Left kidney (tissue), 2 donors: ENCODE measurements around the gene MORN5. TPM values are rescaled to one million over a fixed set of nuclear protein-coding genes. Genes with fewer than 3 reads are reported as not detected.

Experiments
- DNase-seq: peaks from one replicate; pipeline ENCODE4 v3.0.0-alpha.2; 2013
- polyA plus RNA-seq: library from polyadenylated mRNA; unstranded; fragments of 120-200 nt; gene quantifications from one replicate; pipeline ENCODE4 v1.2.1, GENCODE V29; 2013; ENCODE audit not compliant: insufficient read length

The MORN5 gene
- polyA plus RNA-seq, 1 donor, result 1.9 TPM

- no peak for DNase-seq
Measured at GRCh38 chr9:122216138-122216797, 56.6 kb downstream of the MORN5 start.

GRCh38 chr9:122216798-122217418, 57.2 kb downstream of the MORN5 start:
- no peak for DNase-seq

DNA sequence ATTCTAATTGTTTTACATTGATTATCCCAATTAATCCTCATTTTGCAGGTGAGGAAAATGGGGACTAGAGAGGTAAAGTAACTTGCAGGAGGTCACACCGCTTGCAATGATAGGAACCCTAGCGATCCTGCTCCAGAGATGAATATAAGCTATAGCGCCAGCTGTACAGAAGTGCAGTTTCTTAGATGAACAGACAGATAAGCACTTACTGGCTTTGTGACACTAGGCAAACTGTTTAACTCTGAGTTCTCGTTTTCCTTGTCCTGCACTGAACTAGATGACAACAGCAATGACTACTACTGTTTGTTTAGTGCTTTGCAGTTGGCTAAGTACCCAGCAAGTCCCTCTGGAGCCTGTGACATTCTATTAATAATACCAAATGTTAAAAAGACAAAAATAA, 57.9 kb downstream of the MORN5 start:
- no peak for DNase-seq

DNA sequence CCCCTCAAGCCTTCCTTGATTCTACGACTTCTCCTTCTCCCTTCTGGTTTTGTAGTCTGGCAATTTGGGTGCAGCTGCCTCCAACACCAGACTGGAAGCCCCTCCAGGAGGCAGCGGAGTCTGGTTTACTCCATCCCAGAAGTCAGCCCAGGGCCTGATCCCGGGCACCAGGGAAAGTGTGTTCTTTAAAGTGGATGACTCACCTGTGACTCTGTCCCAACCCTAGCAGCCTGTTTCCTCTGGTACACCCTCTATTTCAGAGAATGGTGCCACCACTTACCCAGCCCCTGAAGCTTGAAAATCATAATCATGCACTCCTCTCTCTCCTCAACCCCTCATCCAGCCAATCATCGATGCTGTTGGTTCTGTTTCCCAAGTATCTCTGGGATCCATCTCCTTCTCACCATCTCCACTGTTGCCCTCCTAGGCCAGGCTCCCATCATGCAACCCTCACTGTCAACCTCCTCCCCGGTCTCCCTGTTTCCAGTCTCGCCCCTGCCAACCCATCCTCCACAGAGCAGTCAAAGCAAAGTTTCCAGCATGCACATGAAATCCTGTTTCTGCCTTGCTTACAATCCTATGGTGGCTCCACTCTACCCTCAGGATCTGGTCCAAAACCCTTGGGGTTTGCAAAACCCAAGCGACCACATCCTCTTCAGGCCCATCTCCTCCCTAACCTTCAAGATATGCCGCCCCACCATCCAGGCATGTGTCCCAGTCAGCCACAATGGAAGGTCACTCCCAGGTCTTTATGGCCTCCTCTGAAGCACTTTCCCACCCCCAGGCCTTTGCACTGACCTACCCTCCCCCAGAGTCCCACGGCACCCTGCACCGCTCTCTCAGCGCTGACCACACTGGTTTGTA, 58.6 kb downstream of the MORN5 start:
- no peak for DNase-seq

- DNase-seq, result no peak
Measured at GRCh38 chr9:122218935-122219855, 59.5 kb downstream of the MORN5 start.

- no peak for DNase-seq
Measured at GRCh38 chr9:122219856-122220672, 60.4 kb downstream of the MORN5 start.

GRCh38 chr9:122220673-122221182, 61.0 kb downstream of the MORN5 start:
- no peak for DNase-seq

DNA sequence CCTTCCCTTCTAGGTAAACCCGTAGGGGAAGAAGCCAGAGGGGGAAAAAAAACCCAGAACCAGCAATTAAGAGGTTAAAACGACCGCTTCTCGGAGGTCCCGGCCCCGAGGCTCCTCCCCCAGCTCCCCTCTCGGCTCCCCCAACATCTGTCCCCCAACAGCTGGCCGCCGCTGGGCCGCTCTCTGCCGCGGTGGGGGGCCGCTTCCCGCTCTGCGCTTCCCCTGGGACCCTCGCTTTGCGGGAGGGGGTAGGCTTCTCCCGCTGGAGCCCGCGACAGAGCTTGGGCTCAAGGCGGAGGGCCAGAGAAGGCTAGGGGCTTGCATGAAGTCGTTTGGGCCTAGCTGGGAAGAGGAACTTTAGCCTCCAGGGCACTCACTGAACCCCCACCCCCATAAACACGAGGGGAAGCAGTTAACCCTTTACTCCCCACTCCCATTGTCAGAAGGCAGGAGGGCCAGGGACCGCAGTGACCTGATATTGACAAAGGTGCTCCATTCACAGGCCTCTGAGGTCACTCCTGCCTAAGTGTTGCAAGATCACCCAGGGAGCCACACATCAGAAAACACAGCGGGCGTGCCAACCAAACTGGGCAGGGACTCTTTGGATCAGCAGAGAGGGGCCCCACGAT, 61.6 kb downstream of the MORN5 start:
- no peak for DNase-seq

- DNase-seq, result no peak
Measured at GRCh38 chr9:122222791-122223190, 63.1 kb downstream of the MORN5 start.

GRCh38 chr9:122223435-122223834, 63.7 kb downstream of the MORN5 start:
- DNase-seq, result no peak

DNA sequence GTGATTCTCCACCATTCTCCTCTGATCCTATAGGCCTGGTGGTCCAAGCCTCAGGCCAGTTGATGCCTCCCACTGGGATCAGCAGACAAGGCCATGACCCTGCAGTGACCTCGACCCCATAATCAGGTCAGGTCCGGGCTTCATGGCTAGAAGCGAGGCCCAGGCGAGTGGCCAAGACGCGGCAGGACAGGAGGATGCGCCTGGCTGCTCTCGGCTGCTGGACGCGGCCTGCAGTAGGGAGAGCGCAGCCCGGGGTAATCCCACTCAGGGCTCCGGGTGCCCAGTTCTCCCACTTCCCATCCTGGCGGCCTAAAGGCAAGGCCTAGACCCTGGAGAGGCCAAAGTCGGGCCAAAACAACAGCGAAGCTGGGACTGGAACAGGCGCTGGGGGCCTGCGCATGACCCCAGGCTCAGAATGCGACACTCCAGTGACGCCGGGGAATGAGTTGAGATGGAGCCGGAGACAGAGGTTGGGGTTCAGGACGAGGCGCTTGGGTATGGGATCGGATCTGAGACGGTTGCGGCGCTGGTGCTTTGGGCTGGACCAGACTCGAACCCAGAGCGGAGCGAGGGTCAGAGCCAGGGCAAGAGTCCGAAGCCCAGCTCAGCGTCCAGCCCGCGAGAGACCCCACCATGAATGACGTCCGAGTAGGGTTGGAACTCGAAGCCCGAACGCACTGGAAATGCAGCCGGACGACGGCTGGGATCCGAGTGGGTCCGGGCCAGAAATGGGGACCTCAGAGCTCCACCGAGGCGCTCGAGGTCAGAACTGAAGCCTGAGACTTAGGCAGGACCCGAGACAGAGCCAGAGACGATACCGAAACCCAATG, 65.8 kb downstream of the MORN5 start:
- DNase-seq, result no peak

- DNase-seq, result no peak
Measured at GRCh38 chr9:122226142-122226757, 66.5 kb downstream of the MORN5 start.

- DNase-seq, result no peak
Measured at GRCh38 chr9:122226758-122227574, 67.3 kb downstream of the MORN5 start.

DNA sequence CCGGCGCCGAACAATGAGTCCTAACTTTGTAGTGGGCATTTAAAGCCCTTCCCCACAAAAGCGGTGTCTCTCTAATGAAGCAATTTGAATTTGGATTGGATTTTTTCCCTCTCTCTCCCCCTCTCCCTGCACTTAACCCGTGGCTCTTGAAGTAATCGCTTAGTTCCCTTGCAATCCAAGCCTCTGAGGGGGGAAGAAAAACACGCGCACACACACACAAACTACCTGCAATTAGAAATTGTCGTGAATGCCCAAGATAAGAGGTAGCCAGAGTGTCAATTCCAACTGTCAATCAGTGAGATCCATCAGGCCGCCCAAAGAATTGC, 67.8 kb downstream of the MORN5 start:
- no peak for DNase-seq

DNA sequence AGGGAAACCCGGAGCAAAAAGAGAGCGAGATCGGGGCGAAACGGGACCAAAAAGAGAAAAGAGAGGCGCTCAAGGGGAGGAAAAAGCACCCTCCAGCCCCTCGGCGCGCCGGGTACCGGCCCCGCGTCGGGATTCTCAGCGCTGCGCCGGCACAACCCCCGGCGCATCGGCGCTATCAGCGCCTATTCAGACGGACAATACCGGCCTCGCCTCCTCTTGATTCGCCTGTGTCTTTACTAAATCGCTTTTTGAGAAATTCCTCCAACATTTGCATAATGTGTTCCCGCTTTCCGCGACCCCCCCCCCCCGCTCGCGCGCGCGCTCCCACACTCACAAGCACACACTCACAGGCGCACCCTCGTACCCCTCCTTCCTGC, 68.5 kb downstream of the MORN5 start:
- DNase-seq, result no peak

- no peak for DNase-seq
Measured at GRCh38 chr9:122228568-122229484, 69.1 kb downstream of the MORN5 start, which contains the start of gene LHX6. LHX6 (minus strand) TSS chr9:122228957; CDS start chr9:122228740, 217 bp downstream.

DNA sequence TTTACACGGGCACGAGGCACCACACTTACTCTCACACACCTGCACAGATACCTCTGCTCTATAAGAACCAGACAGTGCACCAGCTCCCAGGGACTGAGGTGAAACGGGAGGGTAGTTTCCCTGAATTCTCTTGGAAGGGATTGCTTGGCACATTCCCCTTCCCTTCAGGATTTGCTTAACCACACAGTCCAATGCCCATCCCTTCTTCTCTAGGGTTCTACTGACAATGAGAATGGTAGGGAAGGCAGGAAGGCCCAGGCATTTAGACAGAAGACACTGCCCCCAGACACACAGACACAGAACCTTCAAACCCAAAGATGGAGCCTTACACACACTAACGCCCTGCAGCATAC, 69.8 kb downstream of the MORN5 start:
- DNase-seq, result no peak
